Midbrain (tissue), 1 donor: ENCODE results near the gene UMPS.
A peak's percentile ranks its signal among the peaks of the same experiment; 100 is the strongest.

ENCODE experiments used
- DNase-seq: peaks from one replicate; lab custom pipeline; 2025; lab: John Stamatoyannopoulos, UW

Gene UMPS

GRCh38 chr3:124763644-124764358 lies 33.5 kb downstream of the UMPS start:
- DNase-seq, result no peak

DNA sequence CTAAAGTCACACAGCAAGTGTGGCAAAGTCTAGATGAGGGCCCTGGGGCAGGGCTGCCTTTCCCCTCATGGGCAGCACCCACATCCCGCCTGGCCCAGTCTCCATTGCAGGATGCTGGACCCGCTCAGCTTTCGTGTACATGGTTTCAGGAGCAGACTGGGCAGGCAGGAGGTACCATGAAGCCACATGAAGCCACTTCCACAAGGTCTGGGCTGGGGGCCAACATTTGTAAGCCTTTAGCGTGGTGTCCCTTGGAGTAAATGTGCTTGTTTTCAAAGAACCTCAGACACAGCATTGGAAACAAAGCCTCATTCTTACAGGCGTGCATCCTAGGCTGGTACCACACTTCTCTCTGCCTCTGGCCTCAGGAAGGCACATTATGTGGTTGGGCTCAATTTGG lies 34.5 kb downstream of the UMPS start:
- DNase-seq, result peak; percentile 26

GRCh38 chr3:124765197-124765840 lies 35.1 kb downstream of the UMPS start:
- DNase-seq, result no peak

- DNase-seq, result no peak
These were observed 36.2 kb downstream of the UMPS start for GRCh38 chr3:124766113-124767095.

- no peak for DNase-seq
These were observed 37.0 kb downstream of the UMPS start for GRCh38 chr3:124767264-124767663.

- no peak for DNase-seq
These were observed 37.4 kb downstream of the UMPS start for GRCh38 chr3:124767691-124768090.

DNA sequence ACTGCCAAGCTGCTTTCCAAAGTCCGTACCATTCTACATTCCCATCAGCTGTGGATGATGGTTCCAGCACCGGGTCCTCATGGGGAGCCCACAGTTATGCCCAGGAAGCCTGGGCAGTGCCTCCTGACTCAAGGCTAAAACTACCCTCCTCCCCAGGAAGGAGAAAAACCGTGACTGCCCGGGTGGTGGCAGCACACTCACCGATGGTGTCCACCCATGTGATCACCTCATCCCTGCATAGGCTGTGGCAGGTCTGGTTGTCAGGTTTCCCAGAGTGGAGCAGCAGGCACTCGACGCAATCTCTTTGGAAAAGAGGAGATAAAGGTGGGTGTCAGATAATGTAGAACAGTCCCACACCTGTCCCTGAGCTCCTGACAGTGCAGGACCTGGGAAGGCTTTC lies 38.6 kb downstream of the UMPS start:
- DNase-seq, result no peak

GRCh38 chr3:124769462-124769861 lies 39.2 kb downstream of the UMPS start:
- no peak for DNase-seq

DNA sequence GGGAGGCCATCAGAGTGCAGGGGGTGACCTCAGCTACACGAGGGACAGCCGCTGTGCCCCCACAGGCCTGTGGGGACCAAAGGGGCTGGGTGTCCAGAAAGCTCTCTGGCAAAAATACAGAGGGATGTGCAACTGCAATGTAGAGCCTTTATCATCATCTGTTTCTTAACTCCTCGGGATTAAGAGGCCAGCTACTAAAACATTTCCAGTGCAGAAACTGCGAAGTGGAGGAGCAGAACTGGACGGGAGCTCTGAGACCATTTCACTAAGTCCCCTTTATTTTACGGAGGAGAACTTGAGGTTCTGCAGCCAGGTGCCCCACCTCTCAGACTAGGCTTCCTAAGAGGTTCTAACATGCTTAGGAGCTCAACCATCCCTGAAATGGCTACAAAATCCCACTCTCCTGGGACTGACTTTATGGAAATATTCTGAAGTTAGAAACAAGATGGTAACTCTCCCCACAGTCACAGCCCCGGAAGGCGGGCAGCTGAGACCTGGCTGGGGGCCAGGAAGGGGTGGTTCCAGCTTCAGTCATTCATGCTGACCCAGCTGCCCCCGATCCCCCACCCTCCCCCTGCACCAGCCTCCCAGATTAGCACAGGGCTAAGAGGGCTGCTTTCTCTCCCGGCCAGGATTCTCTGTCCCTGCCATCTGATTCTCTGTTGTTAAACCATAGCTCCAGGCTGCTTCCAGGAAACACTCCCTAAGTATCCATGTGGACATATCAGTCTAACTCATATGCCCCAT lies 40.3 kb downstream of the UMPS start:
- peak; percentile 49 for DNase-seq

GRCh38 chr3:124771083-124771445 lies 40.8 kb downstream of the UMPS start:
- no peak for DNase-seq

DNA sequence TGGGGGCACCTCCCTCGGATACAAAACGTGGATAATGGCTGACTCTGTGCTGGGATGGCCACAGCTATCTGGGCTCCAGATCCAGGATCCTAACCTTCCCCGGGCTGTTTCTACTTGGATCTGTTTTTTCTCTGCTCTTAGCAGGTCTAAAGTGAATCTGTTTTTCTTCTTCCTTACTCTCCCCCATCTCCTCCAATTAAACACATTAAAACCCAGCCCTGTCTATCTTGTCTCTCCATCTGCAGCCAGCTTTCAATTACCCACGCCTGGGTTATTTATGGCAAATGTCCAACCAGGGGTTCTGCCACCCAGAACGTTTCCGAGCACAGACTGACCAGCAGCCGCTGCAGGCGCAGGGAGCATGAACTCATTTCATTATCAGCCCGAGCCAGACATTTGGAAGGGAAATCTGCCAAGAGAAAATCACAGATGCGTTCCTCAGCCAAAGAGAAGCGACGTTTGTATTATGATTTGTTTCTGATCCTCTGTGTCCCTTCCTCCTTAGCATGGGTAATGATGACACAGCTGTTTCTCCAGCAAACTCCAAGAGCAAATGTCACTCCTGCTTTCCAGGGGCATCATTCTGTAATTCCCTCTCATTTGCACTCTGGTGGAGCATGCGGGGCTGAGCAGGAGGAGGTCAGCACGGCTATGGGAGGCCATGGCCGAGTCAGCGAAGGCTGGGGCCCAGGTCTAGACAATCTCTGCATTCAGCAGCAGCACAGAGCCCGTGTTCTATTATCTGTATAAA lies 42.0 kb downstream of the UMPS start:
- DNase-seq, result peak; percentile 83

DNA sequence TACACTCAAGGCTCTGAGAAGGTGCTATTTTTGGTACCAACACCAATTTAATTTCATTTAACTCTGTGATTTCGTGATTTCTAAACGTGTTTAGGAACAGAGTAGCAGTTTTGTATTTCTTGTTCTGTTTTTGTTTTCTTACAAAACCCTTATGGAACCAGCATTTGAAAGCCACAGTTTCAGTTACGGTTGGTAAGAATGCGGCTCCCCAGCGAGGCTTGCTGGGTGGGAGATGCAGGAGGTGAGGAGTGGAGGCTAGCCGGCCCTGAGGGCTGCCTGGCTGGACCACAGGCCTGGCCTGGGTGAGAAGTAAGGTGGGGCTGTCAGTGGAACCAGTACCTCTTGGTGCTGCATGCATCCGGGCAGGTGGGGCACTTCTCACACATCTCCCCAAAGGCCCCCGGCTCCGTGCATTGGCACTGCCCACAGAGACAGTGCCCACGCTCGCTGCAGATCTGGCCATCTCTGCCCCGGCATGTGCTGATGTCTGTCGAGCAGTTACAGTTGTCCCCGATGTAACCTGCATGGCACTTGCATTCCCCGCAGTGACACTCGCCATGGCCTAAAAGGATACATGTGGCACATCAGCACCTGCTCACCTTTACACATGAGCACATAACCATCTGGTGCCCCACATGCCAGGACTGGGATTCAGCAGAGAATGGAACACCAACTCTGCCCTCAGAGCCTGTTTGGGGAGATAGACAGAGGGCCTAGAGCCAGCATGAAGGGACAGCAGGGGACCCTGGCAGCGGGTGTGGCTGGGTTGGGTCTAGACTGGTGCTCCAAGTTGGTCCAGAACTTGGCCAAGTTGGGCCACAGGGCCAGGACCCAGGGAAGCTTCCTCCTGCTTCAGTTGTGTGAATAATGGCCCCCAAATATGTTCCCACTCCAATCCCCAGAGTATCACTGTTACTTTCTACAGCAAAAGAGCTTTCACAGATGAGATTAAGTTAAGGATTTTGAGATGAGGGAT lies 43.4 kb downstream of the UMPS start:
- no peak for DNase-seq

- no peak for DNase-seq
These were observed 44.1 kb downstream of the UMPS start for GRCh38 chr3:124774327-124774718.

DNA sequence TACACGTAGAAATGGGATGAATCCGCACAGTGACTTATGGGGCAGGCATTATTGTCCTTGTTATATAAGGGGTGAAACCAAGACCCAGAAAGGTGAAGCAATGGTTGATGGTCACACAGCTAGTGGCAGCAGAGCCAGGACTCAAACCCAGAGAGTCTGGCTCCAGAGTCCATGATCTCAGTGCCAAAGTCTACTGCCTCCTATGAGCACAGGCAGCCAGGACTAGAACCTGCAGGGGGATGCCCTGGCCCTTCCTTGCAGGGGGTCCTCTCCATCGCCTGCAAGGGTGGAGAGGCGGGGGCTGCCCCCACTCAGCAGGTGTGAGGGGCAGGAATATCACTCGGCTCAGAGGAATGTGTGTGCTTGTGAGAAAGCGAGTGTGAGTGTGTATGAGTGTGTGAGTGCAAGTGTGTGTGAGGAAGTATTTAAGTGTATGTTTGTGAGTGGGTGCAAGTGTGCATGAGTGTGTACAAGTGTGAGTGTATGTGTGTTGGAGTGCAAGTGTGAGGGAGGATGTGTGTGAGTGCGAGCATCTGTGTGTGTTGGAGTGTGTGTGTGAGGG lies 44.7 kb downstream of the UMPS start:
- no peak for DNase-seq

GRCh38 chr3:124775877-124776276 lies 45.6 kb downstream of the UMPS start:
- DNase-seq, result no peak

DNA sequence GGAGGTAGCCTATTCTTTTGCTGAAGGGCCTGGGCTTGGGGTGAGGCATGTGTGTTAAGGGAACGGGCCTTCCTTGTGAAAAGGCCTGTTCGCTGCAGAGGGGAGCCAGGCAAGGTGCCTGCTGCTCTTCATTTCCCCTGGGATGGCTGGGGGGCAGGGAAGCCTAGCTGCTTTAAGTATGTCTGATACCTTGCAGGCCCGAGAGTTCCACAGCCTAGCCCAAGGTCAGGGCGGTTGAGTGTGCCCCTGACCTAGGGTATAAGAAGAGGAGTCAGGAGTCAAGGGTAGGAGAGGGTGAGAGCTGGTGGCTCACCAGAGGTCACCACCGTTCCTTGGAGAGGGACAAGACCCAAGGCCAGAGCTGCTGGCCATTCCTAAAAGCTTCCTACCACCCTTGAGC lies 46.6 kb downstream of the UMPS start:
- no peak for DNase-seq

DNA sequence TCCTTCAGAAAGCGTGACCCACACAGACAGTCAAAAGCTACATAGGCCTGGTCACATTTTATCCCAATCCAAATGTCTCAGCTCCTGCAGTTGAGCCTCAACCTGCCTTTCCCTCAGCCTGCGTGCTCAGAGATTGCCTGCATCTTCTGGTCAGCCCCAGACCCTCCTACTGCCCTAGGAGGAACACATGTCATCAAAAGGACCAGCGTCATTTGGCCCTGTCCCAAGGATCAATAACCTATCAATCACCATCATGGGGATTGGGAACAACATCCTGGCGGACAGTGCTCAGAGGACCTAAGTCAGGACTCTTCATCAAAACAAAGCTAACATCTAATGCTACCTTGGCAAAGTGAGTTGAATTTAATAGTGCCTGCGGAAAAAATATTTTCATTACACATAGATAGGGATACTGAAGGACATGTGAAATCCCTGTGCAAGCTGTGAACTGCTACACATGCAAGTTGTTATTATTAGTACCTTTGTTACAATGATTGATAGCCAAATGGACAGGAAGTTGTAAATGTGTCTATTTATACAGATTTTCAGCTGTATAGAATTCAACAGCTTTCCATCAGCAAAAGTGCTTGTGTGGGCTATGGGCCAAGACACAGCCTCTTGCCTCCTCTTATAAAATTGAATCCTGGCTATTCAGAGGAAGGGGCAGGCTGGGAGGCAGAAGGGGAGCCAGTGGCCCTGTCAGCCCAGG lies 47.7 kb downstream of the UMPS start:
- DNase-seq, result no peak

GRCh38 chr3:124779116-124779515 lies 48.9 kb downstream of the UMPS start:
- DNase-seq, result no peak

DNA sequence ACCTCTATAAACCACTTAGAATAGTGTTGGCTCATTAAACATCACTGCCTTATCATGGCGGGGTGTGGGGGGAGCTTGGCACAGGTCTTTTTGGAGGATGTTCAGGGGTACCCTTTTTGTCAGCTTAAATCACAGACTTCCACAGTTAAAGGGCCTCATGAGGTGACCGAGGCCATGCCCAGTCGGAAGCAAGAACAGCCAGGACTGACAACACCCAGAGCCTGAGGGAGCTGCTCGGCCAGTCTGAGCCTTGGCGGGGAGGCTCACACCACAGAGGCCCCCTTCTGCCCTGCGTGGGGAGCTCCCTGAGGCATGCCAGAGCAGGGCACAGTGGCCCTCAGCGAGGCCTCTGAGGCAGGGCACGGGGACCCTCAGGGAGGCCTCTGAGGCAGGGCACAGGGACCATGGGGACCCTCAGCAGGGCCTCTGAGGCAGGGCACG lies 49.5 kb downstream of the UMPS start:
- DNase-seq, result no peak
